BE2C (cell line): ENCODE results near the gene LBP.
"Not testable (repeated sequence)": the region's sequence is repeated elsewhere in the genome, so short reads cannot be mapped to it uniquely, and the experiment has no call there.

Source experiments
- DNase-seq: peaks from one replicate; pipeline ENCODE4 v3.0.0-alpha.2; 2020
- H3K27me3 ChIP-seq: fragments of 250-450 bp; sonication (Bioruptor Pico); 2 replicates; pipeline ENCODE4 v1.5.1; 2020; ENCODE audit warnings: mild to moderate bottlenecking
- H3K36me3 ChIP-seq: fragments of 250-450 bp; sonication (Bioruptor Pico); 2 replicates; pipeline ENCODE4 v1.5.1; 2020; ENCODE audit warnings: mild to moderate bottlenecking
- H3K4me1 ChIP-seq: fragments of 250-450 bp; sonication (Bioruptor Pico); 2 replicates; pipeline ENCODE4 v1.5.1; 2020
- H3K4me3 ChIP-seq: 2 replicates; pipeline ENCODE4 v1.5.1; 2011; ENCODE audit warnings: low read depth, low read length
- H3K9me3 ChIP-seq: fragments of 250-450 bp; sonication (Bioruptor Pico); 2 replicates; pipeline ENCODE4 v1.5.1; 2020
- CTCF ChIP-seq: IDR thresholded peaks from 2 replicates; pipeline ENCODE4 v1.5.1; 2012; ENCODE audit warnings: mild to moderate bottlenecking, low read depth, low read length

The LBP gene

GRCh38 chr20:38402089-38402488 is 55.8 kb downstream of the LBP start:
- Histone ChIP-seq H3K36me3 (no peaks in the 10 kb centered on the region), H3K4me1 (no peaks in the 10 kb centered on the region), H3K27me3 (no peaks in the 10 kb centered on the region), H3K4me3 (no peak overlapping the region), H3K9me3 (no peaks in the 10 kb centered on the region)
- no peak for TF ChIP-seq CTCF
- DNase-seq: no peak

GRCh38 chr20:38402816-38403215 is 56.5 kb downstream of the LBP start:
- Histone ChIP-seq H3K9me3 (no peaks in the 10 kb centered on the region), H3K27me3 (no peaks in the 10 kb centered on the region), H3K4me3 (no peak overlapping the region), H3K36me3 (no peaks in the 10 kb centered on the region), H3K4me1 (no peaks in the 10 kb centered on the region)
- no peak for DNase-seq
- TF ChIP-seq CTCF: no peak

GRCh38 chr20:38404016-38404415 is 57.7 kb downstream of the LBP start:
- H3K4me1 ChIP-seq: no peaks in the 10 kb centered on the region
- H3K4me3 ChIP-seq: no peak overlapping the region
- TF ChIP-seq CTCF: no peak
- no peaks in the 10 kb centered on the region for H3K27me3 ChIP-seq
- H3K9me3 ChIP-seq: no peaks in the 10 kb centered on the region
- no peak for DNase-seq
- H3K36me3 ChIP-seq: no peaks in the 10 kb centered on the region; the same call in 1 of the 2 replicates

- no peaks in the 10 kb centered on the region for H3K27me3 ChIP-seq
- DNase-seq: no peak
- no peaks in the 10 kb centered on the region for H3K9me3 ChIP-seq
- no peak overlapping the region for H3K4me3 ChIP-seq
- no peaks in the 10 kb centered on the region for H3K4me1 ChIP-seq
- no peaks in the 10 kb centered on the region; the same call in 1 of the 2 replicates for H3K36me3 ChIP-seq
- TF ChIP-seq CTCF: no peak
Observed at GRCh38 chr20:38405132-38405531, 58.9 kb downstream of the LBP start.

- Histone ChIP-seq H3K36me3 (no peaks in the 10 kb centered on the region; the same call in 1 of the 2 replicates), H3K4me1 (no peaks in the 10 kb centered on the region), H3K4me3 (no peak overlapping the region), H3K9me3 (no peaks in the 10 kb centered on the region), H3K27me3 (no peaks in the 10 kb centered on the region)
- DNase-seq: no peak
- TF ChIP-seq CTCF: no peak
Observed at GRCh38 chr20:38406476-38406875, 60.2 kb downstream of the LBP start.

GRCh38 chr20:38407321-38407720 is 61.0 kb downstream of the LBP start:
- Histone ChIP-seq H3K4me1 (no peaks in the 10 kb centered on the region), H3K27me3 (no peaks in the 10 kb centered on the region), H3K4me3 (no peak overlapping the region), H3K9me3 (no peaks in the 10 kb centered on the region), H3K36me3 (no peaks in the 10 kb centered on the region; the same call in 1 of the 2 replicates)
- TF ChIP-seq CTCF: no peak
- DNase-seq: no peak

GRCh38 chr20:38407822-38408221 is 61.5 kb downstream of the LBP start:
- not testable (repeated sequence) for H3K27me3 ChIP-seq, H3K4me1 ChIP-seq, H3K9me3 ChIP-seq, DNase-seq, H3K36me3 ChIP-seq, H3K4me3 ChIP-seq
